ENCODE measurements around the gene KCNT1.

Gene KCNT1

DNA sequence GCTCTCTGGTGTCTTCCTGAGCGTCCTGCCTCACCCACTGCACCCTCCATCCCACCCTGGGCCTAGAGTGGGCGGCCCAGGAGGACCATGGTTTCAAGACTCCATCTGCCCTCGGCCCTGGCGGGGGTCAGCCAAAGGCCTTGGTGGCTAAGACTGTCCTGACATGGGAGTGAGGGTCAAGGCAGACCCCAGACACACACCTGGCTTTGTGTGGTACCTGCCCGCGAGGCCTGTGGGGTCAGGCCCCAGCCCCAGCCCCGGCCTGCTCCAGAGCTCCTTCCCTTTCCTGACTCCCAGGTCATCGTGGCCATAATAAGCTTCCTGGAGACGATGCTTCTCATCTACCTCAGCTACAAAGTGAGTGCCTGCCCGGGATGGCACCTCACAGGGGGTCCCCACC, 54.6 kb downstream of the KCNT1 start:
- TF ChIP-seq, protein P1, sequence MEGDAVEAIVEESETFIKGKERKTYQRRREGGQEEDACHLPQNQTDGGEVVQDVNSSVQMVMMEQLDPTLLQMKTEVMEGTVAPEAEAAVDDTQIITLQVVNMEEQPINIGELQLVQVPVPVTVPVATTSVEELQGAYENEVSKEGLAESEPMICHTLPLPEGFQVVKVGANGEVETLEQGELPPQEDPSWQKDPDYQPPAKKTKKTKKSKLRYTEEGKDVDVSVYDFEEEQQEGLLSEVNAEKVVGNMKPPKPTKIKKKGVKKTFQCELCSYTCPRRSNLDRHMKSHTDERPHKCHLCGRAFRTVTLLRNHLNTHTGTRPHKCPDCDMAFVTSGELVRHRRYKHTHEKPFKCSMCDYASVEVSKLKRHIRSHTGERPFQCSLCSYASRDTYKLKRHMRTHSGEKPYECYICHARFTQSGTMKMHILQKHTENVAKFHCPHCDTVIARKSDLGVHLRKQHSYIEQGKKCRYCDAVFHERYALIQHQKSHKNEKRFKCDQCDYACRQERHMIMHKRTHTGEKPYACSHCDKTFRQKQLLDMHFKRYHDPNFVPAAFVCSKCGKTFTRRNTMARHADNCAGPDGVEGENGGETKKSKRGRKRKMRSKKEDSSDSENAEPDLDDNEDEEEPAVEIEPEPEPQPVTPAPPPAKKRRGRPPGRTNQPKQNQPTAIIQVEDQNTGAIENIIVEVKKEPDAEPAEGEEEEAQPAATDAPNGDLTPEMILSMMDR (IDR thresholded peaks at IDR 0.05): no peak

DNA sequence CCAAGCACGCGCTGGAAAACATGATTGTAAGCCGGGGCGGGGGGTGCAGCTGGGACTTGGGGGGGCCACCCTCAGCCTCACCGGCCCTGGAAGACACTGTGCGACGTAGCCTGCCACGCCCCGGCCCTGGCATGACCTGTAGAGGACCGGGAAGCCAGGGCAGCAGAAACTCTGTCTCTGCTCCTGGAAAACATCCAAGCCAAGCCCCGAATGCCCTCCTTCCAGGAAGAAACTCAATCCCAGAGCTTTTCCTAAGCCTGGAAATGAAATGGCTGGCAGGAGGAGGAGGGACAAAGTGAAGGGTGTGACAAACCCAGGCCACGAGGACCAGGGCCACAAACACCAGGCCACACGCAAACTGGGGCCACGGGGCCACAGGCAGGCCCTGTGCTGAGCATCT, 55.4 kb downstream of the KCNT1 start:
- TF ChIP-seq, protein P1 (IDR thresholded peaks at IDR 0.05): no peak

DNA sequence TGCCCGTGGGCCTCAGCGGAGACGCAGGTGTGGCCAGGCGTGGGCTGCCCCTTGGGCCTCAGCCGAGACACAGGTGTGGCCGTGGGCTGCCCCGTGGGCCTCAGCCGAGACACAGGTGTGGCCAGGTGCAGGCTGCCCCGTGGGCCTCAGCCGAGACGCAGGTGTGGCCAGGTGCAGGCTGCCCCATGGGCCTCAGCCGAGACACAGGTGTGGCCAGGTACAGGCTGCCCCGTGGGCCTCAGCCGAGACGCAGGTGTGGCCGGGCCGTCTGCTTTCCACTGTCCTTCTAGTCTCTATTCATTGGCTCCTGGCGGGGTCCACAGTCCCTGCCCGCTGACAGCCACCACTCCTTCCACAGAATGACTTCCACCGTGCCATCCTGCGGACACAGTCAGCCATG, 56.1 kb downstream of the KCNT1 start:
- TF ChIP-seq, protein P1 (IDR thresholded peaks at IDR 0.05): no peak

DNA sequence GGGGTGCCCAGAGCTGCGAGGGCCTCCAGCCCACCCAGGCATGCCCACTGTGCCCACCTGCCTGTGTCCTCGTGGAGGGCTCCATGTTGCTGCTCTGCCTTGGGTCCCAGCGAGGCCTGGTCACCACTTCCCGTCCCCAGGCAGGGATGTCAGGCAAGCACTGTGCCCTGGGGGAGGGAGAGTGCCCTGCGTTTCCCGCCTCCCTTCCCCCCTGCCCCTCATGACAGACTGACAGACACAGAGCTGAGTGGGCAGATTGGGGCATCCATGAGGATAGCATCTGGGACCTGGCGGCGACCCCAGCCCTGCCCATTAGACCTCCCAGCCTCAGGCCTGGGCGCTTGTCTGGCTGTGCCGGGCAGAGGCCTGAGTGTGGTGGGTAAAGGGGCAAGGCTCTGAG, 56.9 kb downstream of the KCNT1 start:
- TF ChIP-seq, protein P1 (IDR thresholded peaks at IDR 0.05): no peak

DNA sequence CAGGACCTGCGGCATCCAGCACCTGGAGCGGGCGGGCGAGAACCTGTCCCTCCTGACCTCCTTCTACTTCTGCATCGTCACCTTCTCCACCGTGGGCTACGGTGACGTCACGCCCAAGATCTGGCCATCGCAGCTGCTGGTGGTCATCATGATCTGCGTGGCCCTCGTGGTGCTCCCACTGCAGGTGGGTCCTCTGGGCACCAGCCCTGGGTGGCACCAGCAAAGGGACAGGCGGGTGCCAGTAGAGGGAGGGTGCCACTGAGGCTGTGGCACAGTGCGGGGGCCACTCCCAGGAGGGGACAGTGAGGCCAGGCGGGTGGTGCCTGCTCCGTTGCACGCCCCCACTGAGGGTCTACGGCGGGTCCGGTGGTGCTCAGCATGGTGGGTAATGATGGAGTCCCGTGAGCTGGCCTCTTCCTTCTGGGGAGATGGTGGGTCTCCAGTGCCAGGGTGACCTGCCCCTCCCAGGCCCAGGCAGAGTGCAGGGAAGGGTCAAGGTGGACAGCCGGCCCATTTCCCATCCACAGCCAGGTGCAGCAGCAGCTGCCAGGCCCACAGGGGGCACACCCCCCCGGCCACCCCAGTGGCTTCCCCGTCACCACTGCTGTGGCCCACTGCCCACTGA, 57.8 kb downstream of the KCNT1 start:
- TF ChIP-seq, protein P1 (IDR thresholded peaks at IDR 0.05): no peak

DNA sequence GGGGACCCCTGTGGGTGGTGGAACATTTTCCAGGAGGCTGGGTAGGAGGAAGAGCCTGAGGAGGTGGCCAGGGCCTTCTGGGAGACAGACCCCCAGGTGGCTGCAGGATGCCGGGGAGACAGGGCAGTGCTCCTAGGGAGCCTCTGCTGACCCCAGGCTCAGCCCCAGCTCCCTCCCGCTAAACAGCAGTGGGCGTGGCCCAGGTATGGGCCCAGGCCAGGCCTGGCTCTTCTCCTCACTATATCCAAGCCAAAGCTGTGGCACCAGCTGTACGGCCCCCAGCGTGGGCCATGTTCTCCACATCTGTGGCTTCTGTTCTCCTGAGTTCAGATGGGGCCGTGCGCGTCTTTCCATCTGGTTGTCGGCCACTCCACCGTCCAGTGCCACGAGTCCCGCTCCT, 58.5 kb downstream of the KCNT1 start:
- TF ChIP-seq, protein P1 (IDR thresholded peaks at IDR 0.05): no peak

DNA sequence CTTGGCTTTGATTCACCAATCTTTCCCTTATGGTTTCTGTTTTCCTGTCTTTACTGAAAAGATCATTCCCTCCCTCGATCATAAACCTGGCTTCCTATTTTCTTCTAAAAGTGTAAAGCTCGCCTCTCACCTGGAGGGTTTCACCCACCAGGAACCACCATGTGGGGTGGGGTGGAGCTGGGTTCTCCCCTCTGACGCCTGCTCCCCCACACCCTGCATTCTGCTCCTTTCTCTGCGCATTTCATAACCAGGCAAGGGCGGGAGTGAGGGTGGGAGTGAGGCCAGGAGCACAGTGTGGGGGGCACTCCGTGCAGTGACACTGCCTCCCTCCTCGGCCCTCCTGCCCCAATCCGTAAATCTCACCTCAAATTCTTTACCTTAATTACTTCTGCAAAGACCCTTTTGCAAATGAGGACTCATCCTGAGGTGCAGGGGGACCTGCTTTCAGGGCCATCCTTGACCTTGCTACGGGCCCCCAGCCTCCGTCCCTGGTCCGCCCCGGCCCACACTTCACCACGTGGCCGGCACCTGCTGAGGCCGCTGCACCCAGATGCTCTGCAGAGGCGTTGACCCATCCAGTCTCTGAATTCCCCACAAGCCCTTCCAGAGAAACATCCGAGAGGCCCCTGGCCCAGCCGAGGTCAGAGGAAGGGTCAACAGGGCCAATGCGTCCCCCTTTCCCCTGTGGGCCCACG, 59.3 kb downstream of the KCNT1 start:
- TF ChIP-seq, protein P1 (IDR thresholded peaks at IDR 0.05): no peak
